ENCODE measurements around the gene HMGA1. TPM values are rescaled to one million over a fixed set of nuclear protein-coding genes. Genes with fewer than 3 reads are reported as not detected.

HMGA1 gene
- total and polyA plus RNA-seq, 2 experiments from 2014 or later, result 341 to 639 TPM

GRCh38 chr6:34196116-34196832 is 40.4 kb upstream of the HMGA1 start:
- Histone ChIP-seq H3K9me3 (ENCODE audit: low read depth) (no peaks in the 10 kb centered on the region), H3K4me1 (ENCODE audit: low read depth) (no peaks in the 10 kb centered on the region), H3K27me3 (no peaks in the 10 kb centered on the region), H3K27ac (no peak overlapping the region), H3K4me3 (no peak overlapping the region), H3K36me3 (no peaks in the 10 kb centered on the region)
- peak; percentile 73 to 81 for DNase-seq (ENCODE audit: low read depth in 1 of 2, low spot score in 1 of 2)
- TF ChIP-seq CTCF (IDR thresholded peaks at IDR 0.05; ENCODE audit: low read depth, low read length), result peak; percentile 89

GRCh38 chr6:34196833-34197195 is 39.9 kb upstream of the HMGA1 start:
- Histone ChIP-seq H3K9me3 (ENCODE audit: low read depth) (no peaks in the 10 kb centered on the region), H3K27ac (no peak overlapping the region), H3K36me3 (no peaks in the 10 kb centered on the region), H3K4me1 (ENCODE audit: low read depth) (no peaks in the 10 kb centered on the region), H3K27me3 (no peaks in the 10 kb centered on the region), H3K4me3 (no peak overlapping the region)
- no peak for DNase-seq (ENCODE audit: low read depth in 1 of 2, low spot score in 1 of 2)
- TF ChIP-seq CTCF (IDR thresholded peaks at IDR 0.05; ENCODE audit: low read depth, low read length), result no peak

GRCh38 chr6:34200340-34200971 is 36.2 kb upstream of the HMGA1 start:
- Histone ChIP-seq H3K27me3 (no peaks in the 10 kb centered on the region), H3K9me3 (ENCODE audit: low read depth) (no peaks in the 10 kb centered on the region), H3K4me3 (no peak overlapping the region), H3K4me1 (ENCODE audit: low read depth) (no peaks in the 10 kb centered on the region), H3K27ac (no peak overlapping the region), H3K36me3 (no peaks in the 10 kb centered on the region)
- no peak for TF ChIP-seq CTCF (IDR thresholded peaks at IDR 0.05; ENCODE audit: low read depth, low read length)
- no peak for DNase-seq (ENCODE audit: low read depth in 1 of 2, low spot score in 1 of 2)

- no peak overlapping the region for H3K27ac ChIP-seq
- DNase-seq (ENCODE audit: low read depth in 1 of 2, low spot score in 1 of 2), result no peak
- no peak for TF ChIP-seq CTCF (IDR thresholded peaks at IDR 0.05; ENCODE audit: low read depth, low read length)
Measured at GRCh38 chr6:34201455-34202107, 35.1 kb upstream of the HMGA1 start.

GRCh38 chr6:34202329-34203201 is 34.1 kb upstream of the HMGA1 start:
- Histone ChIP-seq H3K4me3 (no peak overlapping the region), H3K4me1 (ENCODE audit: low read depth) (no peaks in the 10 kb centered on the region), H3K36me3 (no peaks in the 10 kb centered on the region), H3K9me3 (ENCODE audit: low read depth) (no peaks in the 10 kb centered on the region), H3K27me3 (no peaks in the 10 kb centered on the region), H3K27ac (no peak overlapping the region)
- no peak for DNase-seq (ENCODE audit: low read depth in 1 of 2, low spot score in 1 of 2)
- TF ChIP-seq CTCF (IDR thresholded peaks at IDR 0.05; ENCODE audit: low read depth, low read length), result no peak

More at GRCh38 chr6:34201455-34202107, 35.1 kb upstream of the HMGA1 start:
- no peaks in the 10 kb centered on the region for H3K9me3 ChIP-seq (ENCODE audit: low read depth)
- H3K36me3 ChIP-seq, result no peaks in the 10 kb centered on the region
- H3K27me3 ChIP-seq, result no peaks in the 10 kb centered on the region
- H3K4me3 ChIP-seq, result no peak overlapping the region
- H3K4me1 ChIP-seq (ENCODE audit: low read depth), result no peaks in the 10 kb centered on the region

Data from cardiac muscle cell (in vitro differentiated cells and primary cell).